Esophagus squamous epithelium (tissue), 4 donors: Measurements from ENCODE around the gene TMC1.

Source experiments
- CTCF ChIP-seq, 6 experiments: fragments of 450-650 bp in 4 of 6; fragments of 200-600 bp in 2 of 6; sonication (generic) in 2 of 6; IDR thresholded peaks; one replicate each; pipeline ENCODE4 v1.5.1; 2016 to 2019; ENCODE audit warnings: antibody characterized with exemption in 6 of 6, mild to moderate bottlenecking in 4 of 6, moderate library complexity in 4 of 6
- POLR2A ChIP-seq, 4 donors: fragments of 450-650 bp; IDR thresholded peaks; one replicate each; pipeline ENCODE4 v1.6.1; 2017; ENCODE audit warnings: antibody characterized with exemption in 4 of 4, mild to moderate bottlenecking in 4 of 4, moderate library complexity in 3 of 4

GRCh38 chr9:72718503-72718902 is 197.1 kb downstream of the TMC1 start:
- TF ChIP-seq CTCF (IDR thresholded peaks at IDR 0.05) (no peak), POLR2A (IDR thresholded peaks at IDR 0.05) (no peak)
